ENCODE results near the gene ABCC4. TPM values are rescaled to one million over a fixed set of nuclear protein-coding genes. Genes with fewer than 3 reads are reported as not detected.

ABCC4 gene
- total and polyA plus RNA-seq, 8 donors, result 1.5 to 87.2 (median 29.7) TPM

GRCh38 chr13:94987869-94988268 is 313.4 kb downstream of the ABCC4 start:
- 89 to 100% (median 95%) methylated on average over 1 of the region's 1 CpG for WGBS, 5 donors
- H3K4me3 ChIP-seq, result no peak overlapping the region
- no peak overlapping the region for H3K27ac ChIP-seq
- no peak for DNase-seq
- no peaks in the 10 kb centered on the region for H3K36me3 ChIP-seq
- TF ChIP-seq POLR2AphosphoS5 (IDR thresholded peaks at IDR 0.05) (no peak), POLR2A (IDR thresholded peaks at IDR 0.05) (no peak), CTCF (IDR thresholded peaks at IDR 0.05) (no peak), EP300 (IDR thresholded peaks at IDR 0.05) (no peak)
- intact Hi-C loops (cut with DNase I; ENCODE audit: low total_unique reads), result no loop called here
- H3K9me3 ChIP-seq, result no peaks in the 10 kb centered on the region
- no peaks in the 10 kb centered on the region for H3K4me1 ChIP-seq
- H3K27me3 ChIP-seq, result peaks cover 0 to 12% (median 0%) of the 10 kb centered on the region in 3 donors

DNA sequence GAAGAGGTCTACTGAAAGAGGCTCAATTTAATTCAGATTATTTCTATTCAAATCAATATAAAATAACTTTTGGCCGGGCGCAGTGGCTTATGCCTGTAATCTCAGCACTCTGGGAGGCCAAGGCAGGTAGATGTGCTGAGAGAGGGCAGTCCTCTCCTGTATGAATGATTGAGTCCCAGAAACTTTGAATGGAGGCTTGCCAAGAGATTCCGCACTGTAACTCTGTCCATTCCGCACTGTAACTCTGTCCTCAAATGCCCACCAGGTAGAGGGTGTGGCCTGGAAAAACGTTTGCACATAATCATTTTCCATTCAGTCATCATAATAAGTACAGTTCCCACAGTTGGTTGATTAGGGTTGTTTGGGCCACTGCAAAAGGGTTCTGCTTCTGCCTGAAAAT is 314.2 kb downstream of the ABCC4 start:
- no peak for DNase-seq
- no peak overlapping the region for H3K27ac ChIP-seq
- H3K4me1 ChIP-seq, result no peaks in the 10 kb centered on the region
- H3K9me3 ChIP-seq, result no peaks in the 10 kb centered on the region
- no peak overlapping the region for H3K4me3 ChIP-seq
- peaks cover 0 to 12% (median 0%) of the 10 kb centered on the region in 3 donors for H3K27me3 ChIP-seq
- intact Hi-C loops (cut with DNase I; ENCODE audit: low total_unique reads), result no loop called here
- WGBS, 5 donors, result 75 to 82% (median 77%) methylated on average over 5 of the region's 5 CpGs
- TF ChIP-seq CTCF (IDR thresholded peaks at IDR 0.05) (no peak), EP300 (IDR thresholded peaks at IDR 0.05) (no peak), POLR2AphosphoS5 (IDR thresholded peaks at IDR 0.05) (no peak), POLR2A (IDR thresholded peaks at IDR 0.05) (no peak)
- no peaks in the 10 kb centered on the region for H3K36me3 ChIP-seq

GRCh38 chr13:94984958-94985357 is 316.3 kb downstream of the ABCC4 start:
- no peak overlapping the region for H3K27ac ChIP-seq
- intact Hi-C loops (cut with DNase I; ENCODE audit: low total_unique reads), result no loop called here
- no peak for DNase-seq
- 82 to 91% (median 88%) methylated on average over 4 of the region's 4 CpGs for WGBS, 5 donors
- TF ChIP-seq CTCF (IDR thresholded peaks at IDR 0.05) (no peak), EP300 (IDR thresholded peaks at IDR 0.05) (no peak), POLR2AphosphoS5 (IDR thresholded peaks at IDR 0.05) (no peak), POLR2A (IDR thresholded peaks at IDR 0.05) (no peak)
- no peaks in the 10 kb centered on the region for H3K4me1 ChIP-seq
- H3K27me3 ChIP-seq, result peaks cover 0 to 17% (median 0%) of the 10 kb centered on the region in 3 donors
- H3K4me3 ChIP-seq, result no peak overlapping the region
- no peaks in the 10 kb centered on the region for H3K9me3 ChIP-seq
- H3K36me3 ChIP-seq, result no peaks in the 10 kb centered on the region

DNA sequence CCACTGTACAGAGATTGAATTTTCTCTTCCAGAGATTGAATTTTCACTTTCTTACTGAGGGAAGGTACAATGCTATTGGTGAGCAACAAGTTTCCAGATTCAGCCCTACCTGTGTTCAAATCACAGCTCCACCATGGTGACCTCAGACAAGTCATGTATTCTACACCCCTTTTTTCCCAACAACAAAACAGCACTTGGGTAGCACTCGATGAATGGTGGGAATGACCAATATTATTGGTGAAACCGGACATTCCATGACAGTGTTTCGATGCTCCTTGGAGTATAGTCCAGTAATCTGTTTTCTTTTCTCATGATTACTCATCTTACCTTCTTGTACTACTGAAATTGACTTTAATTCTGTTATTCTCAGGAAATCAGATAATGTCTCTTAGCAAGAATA is 322.7 kb downstream of the ABCC4 start:
- H3K4me1 ChIP-seq, result no peaks in the 10 kb centered on the region
- H3K4me3 ChIP-seq, result no peak overlapping the region
- WGBS, 5 donors, result 84 to 96% (median 94%) methylated on average over 3 of the region's 3 CpGs
- peaks cover 0 to 7% (median 0%) of the 10 kb centered on the region in 4 donors for H3K9me3 ChIP-seq
- no peak for DNase-seq
- intact Hi-C loops (cut with DNase I; ENCODE audit: low total_unique reads), result no loop called here
- H3K27ac ChIP-seq, result no peak overlapping the region
- no peaks in the 10 kb centered on the region for H3K36me3 ChIP-seq
- H3K27me3 ChIP-seq, result peaks cover 0 to 5% (median 0%) of the 10 kb centered on the region in 3 donors
- TF ChIP-seq POLR2AphosphoS5 (IDR thresholded peaks at IDR 0.05), result no peak
- no peak for TF ChIP-seq CTCF (IDR thresholded peaks at IDR 0.05)
- TF ChIP-seq POLR2A (IDR thresholded peaks at IDR 0.05), result no peak
- no peak for TF ChIP-seq EP300 (IDR thresholded peaks at IDR 0.05)

Data from stomach (tissue), 9 donors.